Neutrophil (primary cell): ENCODE data around the gene CCSER1.

Source experiments
- H3K27ac ChIP-seq: fragments of 200-600 bp; sonication (generic); 2 replicates; pipeline ENCODE4 v1.5.1; 2016; ENCODE audit warnings: mild to moderate bottlenecking, moderate library complexity
- H3K27me3 ChIP-seq: fragments of 200-600 bp; sonication (generic); 2 replicates; pipeline ENCODE4 v1.6.0; 2016; ENCODE audit warnings: mild to moderate bottlenecking
- H3K36me3 ChIP-seq: fragments of 200-600 bp; sonication (generic); 2 replicates; pipeline ENCODE4 v1.5.1; 2017
- H3K4me1 ChIP-seq, 2 experiments: fragments of 200-600 bp in 1 of 2; sonication (generic) in 1 of 2; 1 replicate in 1 of 2; 2 replicates in 1 of 2; pipeline versions ENCODE4 v1.5.1 to v1.6.1; 2013 to 2016; ENCODE audit warnings: low read depth in 1 of 2, low read length in 1 of 2, mild to moderate bottlenecking in 1 of 2, moderate library complexity in 1 of 2; ENCODE audit not compliant: control insufficient read depth in 1 of 2, insufficient read depth in 1 of 2
- H3K4me3 ChIP-seq, 2 experiments: fragments of 200-600 bp in 1 of 2; sonication (generic) in 1 of 2; 1 replicate in 1 of 2; 2 replicates in 1 of 2; pipeline ENCODE4 v1.5.1; 2013 to 2016; ENCODE audit warnings: low read depth in 1 of 2, low read length in 1 of 2, mild to moderate bottlenecking in 1 of 2, moderate library complexity in 1 of 2
- H3K9me3 ChIP-seq: fragments of 200-600 bp; sonication (generic); 2 replicates; pipeline ENCODE4 v1.5.1; 2016
- TF ChIP-seq, protein P1 (sequence below): fragments of 200-600 bp; sonication (generic); IDR thresholded peaks from 2 replicates; pipeline ENCODE4 v1.5.1; 2016; ENCODE audit warnings: antibody characterized with exemption

The CCSER1 gene

DNA sequence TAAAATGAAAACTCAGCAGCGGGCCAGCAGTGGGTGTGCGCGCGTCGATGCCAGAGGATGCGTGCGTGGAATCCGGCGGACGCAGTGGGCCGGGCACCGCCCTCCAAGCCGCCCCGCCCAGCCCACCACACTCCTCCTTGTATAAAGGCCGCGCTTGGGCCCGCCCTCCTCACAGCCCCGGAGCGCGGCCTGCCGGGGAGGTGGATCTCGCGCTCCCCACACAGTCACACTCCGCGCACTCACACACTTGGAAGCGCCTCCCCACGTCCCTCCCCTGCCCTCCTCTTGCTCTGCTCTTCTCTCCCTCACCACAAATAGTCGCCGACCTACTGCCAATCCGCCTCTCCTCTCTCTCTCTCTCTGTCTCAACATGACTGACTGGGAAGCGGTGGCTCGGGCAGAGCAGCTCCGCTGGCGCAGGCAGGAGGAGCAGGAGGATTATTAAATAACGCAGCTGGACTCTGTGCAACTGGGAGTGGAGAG is at the start of gene CCSER1:
Gene CCSER1, plus strand, starts transcription at position 172 of the 483 bp plus-strand sequence.
- peak within 1 kb of the TSS; percentile 60 to 67 for H3K4me3 ChIP-seq
- peak within 1 kb of the TSS; percentile 61 for H3K27ac ChIP-seq
- peaks cover 23 to 24% of the 10 kb centered on the region in 2 experiments for H3K4me1 ChIP-seq
- no peaks in the 10 kb centered on the region for H3K9me3 ChIP-seq
- TF ChIP-seq, protein P1, sequence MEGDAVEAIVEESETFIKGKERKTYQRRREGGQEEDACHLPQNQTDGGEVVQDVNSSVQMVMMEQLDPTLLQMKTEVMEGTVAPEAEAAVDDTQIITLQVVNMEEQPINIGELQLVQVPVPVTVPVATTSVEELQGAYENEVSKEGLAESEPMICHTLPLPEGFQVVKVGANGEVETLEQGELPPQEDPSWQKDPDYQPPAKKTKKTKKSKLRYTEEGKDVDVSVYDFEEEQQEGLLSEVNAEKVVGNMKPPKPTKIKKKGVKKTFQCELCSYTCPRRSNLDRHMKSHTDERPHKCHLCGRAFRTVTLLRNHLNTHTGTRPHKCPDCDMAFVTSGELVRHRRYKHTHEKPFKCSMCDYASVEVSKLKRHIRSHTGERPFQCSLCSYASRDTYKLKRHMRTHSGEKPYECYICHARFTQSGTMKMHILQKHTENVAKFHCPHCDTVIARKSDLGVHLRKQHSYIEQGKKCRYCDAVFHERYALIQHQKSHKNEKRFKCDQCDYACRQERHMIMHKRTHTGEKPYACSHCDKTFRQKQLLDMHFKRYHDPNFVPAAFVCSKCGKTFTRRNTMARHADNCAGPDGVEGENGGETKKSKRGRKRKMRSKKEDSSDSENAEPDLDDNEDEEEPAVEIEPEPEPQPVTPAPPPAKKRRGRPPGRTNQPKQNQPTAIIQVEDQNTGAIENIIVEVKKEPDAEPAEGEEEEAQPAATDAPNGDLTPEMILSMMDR = no peak
- H3K27me3 ChIP-seq = peaks cover 44% of the 10 kb centered on the region
- no peaks in the 10 kb centered on the region for H3K36me3 ChIP-seq

DNA sequence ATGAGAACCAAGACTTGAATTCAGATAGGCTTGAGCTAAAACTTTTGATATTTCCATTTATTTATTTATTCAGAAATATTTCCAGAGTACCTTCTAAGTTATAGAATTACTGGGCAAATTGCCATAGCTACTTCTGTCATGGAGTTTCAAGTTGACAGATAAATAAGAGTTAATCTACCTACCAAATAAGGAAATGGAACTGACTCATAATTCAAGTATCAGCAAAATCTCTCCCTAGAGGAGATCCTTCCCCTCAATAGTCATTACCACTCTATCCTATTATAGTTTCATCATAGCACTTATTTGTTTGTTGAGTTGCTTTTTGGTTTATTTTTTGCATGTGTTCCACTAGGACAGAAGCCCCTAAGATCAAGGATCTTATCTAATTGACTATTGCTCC is 48.8 kb upstream of the CCSER1 start:
- Histone ChIP-seq H3K36me3 (no peaks in the 10 kb centered on the region), H3K4me1 (peaks cover 0 to 2% of the 10 kb centered on the region in 2 experiments), H3K27me3 (no peaks in the 10 kb centered on the region), H3K27ac (no peak overlapping the region), H3K9me3 (no peaks in the 10 kb centered on the region), H3K4me3 (no peak overlapping the region)
- TF ChIP-seq, protein P1 = no peak

DNA sequence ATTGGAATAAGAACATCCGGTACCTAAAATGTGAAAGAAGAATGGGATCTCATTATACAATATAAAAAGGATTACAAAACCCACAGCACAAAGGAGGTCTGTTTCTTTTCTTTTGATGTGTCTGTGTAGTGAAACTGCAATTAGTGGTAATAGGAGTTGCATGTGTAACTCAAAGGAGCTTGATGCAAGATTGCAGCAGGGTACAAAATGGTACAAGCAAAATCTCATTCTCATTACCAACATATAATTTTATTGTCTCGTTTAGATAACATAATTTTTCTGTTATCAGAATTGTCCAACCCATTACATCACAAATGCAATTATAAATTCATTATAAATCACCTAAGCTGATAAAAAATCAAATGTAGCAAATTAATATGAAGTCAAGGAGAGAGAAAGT is 47.1 kb upstream of the CCSER1 start:
- no peak overlapping the region for H3K27ac ChIP-seq
- no peaks in the 10 kb centered on the region for H3K27me3 ChIP-seq
- TF ChIP-seq, protein P1 = no peak
- no peaks in the 10 kb centered on the region for H3K9me3 ChIP-seq
- H3K36me3 ChIP-seq = no peaks in the 10 kb centered on the region
- peaks cover 0 to 1% of the 10 kb centered on the region in 2 experiments for H3K4me1 ChIP-seq
- no peak overlapping the region for H3K4me3 ChIP-seq

DNA sequence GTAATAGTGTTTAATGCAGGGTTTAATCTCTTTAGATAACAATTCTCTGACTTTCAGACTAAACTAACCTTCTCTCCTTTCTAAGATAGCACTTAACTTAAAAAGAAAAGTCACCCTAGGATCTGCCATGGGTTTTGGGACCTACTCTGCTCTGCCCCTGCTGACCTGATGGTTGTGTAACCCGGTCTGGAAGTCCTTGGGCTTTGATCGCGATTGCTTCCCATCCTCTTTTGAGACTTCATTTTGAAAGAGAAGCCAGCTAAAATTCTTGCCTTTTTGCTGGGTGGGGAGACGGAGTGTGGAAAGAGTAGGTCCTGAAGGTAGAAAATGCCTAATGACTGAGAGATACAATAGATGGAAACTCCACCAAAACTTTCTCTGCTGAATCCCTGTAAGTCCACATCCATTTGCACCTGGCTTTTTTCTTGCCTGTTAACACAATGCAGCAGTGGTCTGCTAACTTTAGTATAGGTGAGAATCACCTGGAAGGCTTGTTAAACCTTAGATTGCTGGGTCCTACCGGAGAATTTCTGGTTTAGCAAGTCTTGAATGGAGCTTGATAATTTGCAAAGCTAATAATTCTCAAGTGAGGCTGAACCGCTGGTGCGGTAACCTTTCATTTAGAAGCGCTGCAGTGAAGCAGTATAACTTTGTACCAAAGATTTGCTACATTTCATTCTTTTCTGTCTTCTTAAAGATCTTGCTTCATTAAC is 45.6 kb upstream of the CCSER1 start:
- Histone ChIP-seq H3K27ac (no peak overlapping the region), H3K9me3 (no peaks in the 10 kb centered on the region), H3K4me3 (no peak overlapping the region), H3K27me3 (no peaks in the 10 kb centered on the region), H3K4me1 (no peaks in the 10 kb centered on the region), H3K36me3 (no peaks in the 10 kb centered on the region)
- TF ChIP-seq, protein P1 = no peak

DNA sequence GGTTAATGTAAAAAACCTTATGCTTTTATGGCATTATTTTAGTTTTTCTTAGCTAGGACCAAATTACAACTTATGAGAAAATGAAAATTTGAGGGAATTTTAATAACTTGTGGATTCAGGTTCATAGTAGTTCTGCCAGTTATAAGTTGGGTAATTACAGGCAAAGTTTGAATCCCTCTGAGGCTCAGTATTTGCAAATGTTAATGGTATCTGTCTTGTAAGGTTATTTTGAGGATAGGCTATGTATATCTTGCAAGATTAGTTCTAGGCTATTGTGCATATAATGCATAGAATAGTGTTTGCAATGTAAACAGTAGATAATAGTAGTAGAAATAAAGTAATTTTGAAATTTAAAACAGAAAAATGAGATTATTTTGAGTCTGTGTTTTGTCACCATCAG is 44.7 kb upstream of the CCSER1 start:
- TF ChIP-seq, protein P1 = no peak
- H3K27ac ChIP-seq = no peak overlapping the region
- no peak overlapping the region for H3K4me3 ChIP-seq
- H3K36me3 ChIP-seq = no peaks in the 10 kb centered on the region
- no peaks in the 10 kb centered on the region for H3K9me3 ChIP-seq
- H3K4me1 ChIP-seq = no peaks in the 10 kb centered on the region
- no peaks in the 10 kb centered on the region for H3K27me3 ChIP-seq
